ENCODE data around the gene RTN4R.

RTN4R gene

GRCh38 chr22:20214853-20215252 lies 53.3 kb downstream of the RTN4R start:
- H3K4me3 ChIP-seq (ENCODE audit: low read depth, low read length) = no peak overlapping the region
- DNase-seq (ENCODE audit: low read depth) = no peak
- no peak for TF ChIP-seq MAX (IDR thresholded peaks at IDR 0.05; ENCODE audit: low read depth, low read length)
- no peak for TF ChIP-seq MYC (IDR thresholded peaks at IDR 0.05; ENCODE audit: low read depth, low read length)
- no peak for TF ChIP-seq CTCF (IDR thresholded peaks at IDR 0.05; ENCODE audit: low read depth, low read length)
- TF ChIP-seq POLR2A (IDR thresholded peaks at IDR 0.05; ENCODE audit: extremely low read depth, insufficient read length) = no peak

- no peak overlapping the region for H3K4me3 ChIP-seq (ENCODE audit: low read depth, low read length)
- DNase-seq (ENCODE audit: low read depth) = no peak
- TF ChIP-seq MYC (IDR thresholded peaks at IDR 0.05; ENCODE audit: low read depth, low read length) = no peak
- no peak for TF ChIP-seq MAX (IDR thresholded peaks at IDR 0.05; ENCODE audit: low read depth, low read length)
- no peak for TF ChIP-seq CTCF (IDR thresholded peaks at IDR 0.05; ENCODE audit: low read depth, low read length)
- no peak for TF ChIP-seq POLR2A (IDR thresholded peaks at IDR 0.05; ENCODE audit: extremely low read depth, insufficient read length)
Measured at GRCh38 chr22:20213833-20214708, 54.0 kb downstream of the RTN4R start.

GRCh38 chr22:20212754-20213699 lies 55.1 kb downstream of the RTN4R start:
- H3K4me3 ChIP-seq (ENCODE audit: low read depth, low read length) = no peak overlapping the region
- TF ChIP-seq MYC (IDR thresholded peaks at IDR 0.05; ENCODE audit: low read depth, low read length) (no peak), MAX (IDR thresholded peaks at IDR 0.05; ENCODE audit: low read depth, low read length) (no peak), CTCF (IDR thresholded peaks at IDR 0.05; ENCODE audit: low read depth, low read length) (no peak), POLR2A (IDR thresholded peaks at IDR 0.05; ENCODE audit: extremely low read depth, insufficient read length) (no peak)
- no peak for DNase-seq (ENCODE audit: low read depth)

GRCh38 chr22:20211997-20212753 lies 55.9 kb downstream of the RTN4R start:
- no peak for TF ChIP-seq CTCF (IDR thresholded peaks at IDR 0.05; ENCODE audit: low read depth, low read length)
- no peak overlapping the region for H3K4me3 ChIP-seq (ENCODE audit: low read depth, low read length)
- no peak for DNase-seq (ENCODE audit: low read depth)

GRCh38 chr22:20211409-20211996 lies 56.6 kb downstream of the RTN4R start:
- H3K4me3 ChIP-seq (ENCODE audit: low read depth, low read length) = no peak overlapping the region
- no peak for TF ChIP-seq CTCF (IDR thresholded peaks at IDR 0.05; ENCODE audit: low read depth, low read length)
- TF ChIP-seq MYC (IDR thresholded peaks at IDR 0.05; ENCODE audit: low read depth, low read length) = no peak
- TF ChIP-seq POLR2A (IDR thresholded peaks at IDR 0.05; ENCODE audit: extremely low read depth, insufficient read length) = no peak
- TF ChIP-seq MAX (IDR thresholded peaks at IDR 0.05; ENCODE audit: low read depth, low read length) = no peak
- DNase-seq (ENCODE audit: low read depth) = no peak

Measured in NB4 (cell line).